Ascending aorta (tissue), 2 donors: Measurements from ENCODE around the gene CDH23. TPM values are rescaled to one million over a fixed set of nuclear protein-coding genes. Genes with fewer than 3 reads are reported as not detected.

Experiments
- DNase-seq, 2 donors: peaks; one replicate each; pipeline ENCODE4 v3.0.0-alpha.2; 2019; ENCODE audit warnings: low spot score in 2 of 2
- H3K27ac ChIP-seq, 2 donors: fragments of 200-600 bp; sonication (generic); one replicate each; pipeline ENCODE4 v1.5.1; 2016 to 2017; ENCODE audit warnings: mild to moderate bottlenecking in 1 of 2
- H3K27me3 ChIP-seq: fragments of 200-600 bp; sonication (generic); one replicate; pipeline ENCODE4 v1.5.1; 2017
- H3K36me3 ChIP-seq, 2 donors: fragments of 200-600 bp; sonication (generic); one replicate each; pipeline ENCODE4 v1.5.1; 2016
- H3K4me1 ChIP-seq, 2 donors: fragments of 200-600 bp; sonication (generic); one replicate each; pipeline ENCODE4 v1.5.1; 2016 to 2017; ENCODE audit warnings: mild to moderate bottlenecking in 1 of 2
- H3K4me3 ChIP-seq, 2 donors: fragments of 200-600 bp; sonication (generic); one replicate each; pipeline ENCODE4 v1.5.1; 2016 to 2017; ENCODE audit warnings: mild to moderate bottlenecking in 1 of 2
- H3K9me3 ChIP-seq, 2 donors: fragments of 200-600 bp; sonication (generic); one replicate each; pipeline ENCODE4 v1.5.1; 2016
- intact Hi-C: fragments of 100-400 bp; cut with DNase I; formaldehyde crosslinking; loops from one replicate; pipeline ENCODE4 v1.15.1; 2023
- total RNA-seq: library from RNA; depleted of rRNA; stranded (reverse); fragments of >200 nt; gene quantifications from one replicate; pipeline ENCODE4 v1.1.0, GENCODE V29; 2016
- TF ChIP-seq, protein P1 (sequence below), 3 experiments: fragments of 200-600 bp in 2 of 3; fragments of 450-650 bp in 1 of 3; sonication (generic) in 2 of 3; IDR thresholded peaks; one replicate each; pipeline ENCODE4 v1.5.1; 2016 to 2019; ENCODE audit warnings: antibody characterized with exemption in 3 of 3, mild to moderate bottlenecking in 1 of 3, moderate library complexity in 1 of 3

The CDH23 gene
- total RNA-seq, 1 donor from 2014 or later: 40.9 TPM

DNA sequence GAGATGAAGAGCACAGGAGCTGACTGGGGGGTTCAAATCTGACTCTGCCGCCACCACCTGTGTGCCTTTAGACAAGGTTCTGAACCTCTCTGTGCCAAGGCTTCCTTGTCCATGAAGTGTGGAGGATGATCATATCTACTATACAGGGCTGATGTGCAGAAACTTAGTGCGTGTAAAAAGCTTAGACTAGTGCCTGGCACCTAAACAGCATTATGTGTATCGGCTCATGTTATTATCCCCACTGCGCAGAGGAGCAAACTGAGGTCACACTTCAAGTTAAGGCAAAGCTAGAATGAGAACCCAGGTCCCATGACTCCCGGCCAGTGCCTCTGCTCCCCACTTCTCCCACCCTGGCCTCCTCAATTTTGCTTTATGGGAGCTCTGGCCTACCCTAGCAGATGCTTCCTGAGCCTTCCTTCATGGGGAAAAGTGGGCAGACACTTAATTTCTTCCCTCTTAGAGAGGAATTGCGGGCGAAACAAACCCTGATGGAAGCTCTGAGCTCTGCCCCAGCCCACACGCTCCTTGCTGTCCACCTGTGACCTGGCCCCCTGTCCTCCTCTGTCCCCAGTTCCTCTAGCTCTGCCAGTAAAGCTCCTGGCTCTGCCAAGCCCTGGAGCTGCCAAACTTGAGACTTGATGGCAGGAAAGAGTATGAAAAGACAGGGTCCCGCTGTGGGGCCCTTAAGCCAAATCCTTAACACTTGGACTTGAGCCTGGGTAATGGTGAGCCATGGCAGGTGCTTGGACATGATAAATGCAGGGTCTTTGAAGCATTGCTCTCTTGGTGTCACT is 71.0 kb downstream of the CDH23 start:
- intact Hi-C loops: no loop called here
- Histone ChIP-seq H3K36me3 (no peaks in the 10 kb centered on the region), H3K4me3 (no peak overlapping the region), H3K27ac (no peak overlapping the region), H3K27me3 (no peaks in the 10 kb centered on the region), H3K9me3 (no peaks in the 10 kb centered on the region), H3K4me1 (peaks cover 0 to 7% of the 10 kb centered on the region in 2 donors)
- TF ChIP-seq, protein P1, sequence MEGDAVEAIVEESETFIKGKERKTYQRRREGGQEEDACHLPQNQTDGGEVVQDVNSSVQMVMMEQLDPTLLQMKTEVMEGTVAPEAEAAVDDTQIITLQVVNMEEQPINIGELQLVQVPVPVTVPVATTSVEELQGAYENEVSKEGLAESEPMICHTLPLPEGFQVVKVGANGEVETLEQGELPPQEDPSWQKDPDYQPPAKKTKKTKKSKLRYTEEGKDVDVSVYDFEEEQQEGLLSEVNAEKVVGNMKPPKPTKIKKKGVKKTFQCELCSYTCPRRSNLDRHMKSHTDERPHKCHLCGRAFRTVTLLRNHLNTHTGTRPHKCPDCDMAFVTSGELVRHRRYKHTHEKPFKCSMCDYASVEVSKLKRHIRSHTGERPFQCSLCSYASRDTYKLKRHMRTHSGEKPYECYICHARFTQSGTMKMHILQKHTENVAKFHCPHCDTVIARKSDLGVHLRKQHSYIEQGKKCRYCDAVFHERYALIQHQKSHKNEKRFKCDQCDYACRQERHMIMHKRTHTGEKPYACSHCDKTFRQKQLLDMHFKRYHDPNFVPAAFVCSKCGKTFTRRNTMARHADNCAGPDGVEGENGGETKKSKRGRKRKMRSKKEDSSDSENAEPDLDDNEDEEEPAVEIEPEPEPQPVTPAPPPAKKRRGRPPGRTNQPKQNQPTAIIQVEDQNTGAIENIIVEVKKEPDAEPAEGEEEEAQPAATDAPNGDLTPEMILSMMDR (IDR thresholded peaks at IDR 0.05): no peak
- no peak for DNase-seq

DNA sequence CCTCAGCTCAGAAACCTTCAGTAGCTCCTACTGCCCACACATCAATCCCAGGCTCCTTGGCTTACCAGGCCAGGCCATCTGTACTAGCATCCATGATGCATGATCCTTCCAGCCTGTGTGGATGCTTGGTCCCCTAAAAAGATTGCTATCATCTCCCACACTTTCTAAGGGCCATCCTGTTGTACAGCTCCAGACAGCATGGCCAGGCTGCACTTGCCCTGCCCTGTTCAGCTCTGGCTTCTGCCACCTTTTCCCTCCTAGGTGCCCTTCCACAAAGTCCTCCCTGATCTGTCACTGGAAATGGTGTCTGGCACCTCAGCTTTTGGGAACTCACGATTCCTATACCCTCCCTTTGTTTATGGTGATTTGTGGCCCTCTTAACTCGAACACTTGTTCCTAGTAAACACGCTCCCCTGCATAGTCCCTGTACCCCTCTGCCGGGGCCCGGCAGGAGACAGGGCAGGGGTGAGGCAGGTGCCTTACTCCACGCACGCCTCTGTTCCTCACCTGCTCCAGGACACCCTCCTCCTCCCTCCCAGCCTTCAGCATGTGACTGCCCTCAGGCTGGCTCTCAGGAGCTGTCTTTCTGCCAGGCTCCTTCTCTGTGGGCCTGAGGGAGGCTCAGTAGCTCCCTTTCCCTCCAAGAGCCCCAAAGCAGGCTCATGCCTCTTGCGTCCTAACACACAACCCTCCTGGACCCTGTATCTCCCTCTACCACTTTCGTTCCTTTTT is 71.8 kb downstream of the CDH23 start:
- Histone ChIP-seq H3K4me1 (peaks cover 0 to 7% of the 10 kb centered on the region in 2 donors), H3K36me3 (no peaks in the 10 kb centered on the region), H3K27me3 (no peaks in the 10 kb centered on the region), H3K27ac (no peak overlapping the region), H3K4me3 (no peak overlapping the region), H3K9me3 (no peaks in the 10 kb centered on the region)
- intact Hi-C loops: no loop called here
- TF ChIP-seq, protein P1 (IDR thresholded peaks at IDR 0.05): no peak
- DNase-seq: no peak

DNA sequence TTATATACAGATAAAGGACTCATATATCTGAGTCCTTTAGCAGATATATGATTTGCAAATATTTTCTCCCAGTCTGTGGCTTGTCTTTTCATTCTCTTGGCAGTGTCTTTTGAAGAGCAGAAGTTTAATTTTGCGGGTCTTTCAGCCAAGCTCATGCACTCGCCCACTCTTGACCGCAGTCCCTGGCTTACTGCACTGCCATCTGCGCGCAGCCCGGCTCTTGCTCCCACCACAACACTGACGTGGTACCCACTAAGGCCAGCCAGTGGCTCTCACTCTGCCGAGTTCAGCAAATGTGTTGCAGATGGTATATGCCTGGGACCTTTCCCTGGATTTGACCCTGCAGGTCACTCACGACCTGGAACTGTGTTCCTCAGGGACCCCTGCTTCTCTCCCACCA is 74.3 kb downstream of the CDH23 start:
- Histone ChIP-seq H3K27me3 (no peaks in the 10 kb centered on the region), H3K4me3 (no peak overlapping the region), H3K27ac (no peak overlapping the region), H3K4me1 (peaks cover 0 to 7% of the 10 kb centered on the region in 2 donors), H3K36me3 (no peaks in the 10 kb centered on the region), H3K9me3 (no peaks in the 10 kb centered on the region)
- intact Hi-C loops: no loop called here
- no peak for DNase-seq
- TF ChIP-seq, protein P1 (IDR thresholded peaks at IDR 0.05): no peak

DNA sequence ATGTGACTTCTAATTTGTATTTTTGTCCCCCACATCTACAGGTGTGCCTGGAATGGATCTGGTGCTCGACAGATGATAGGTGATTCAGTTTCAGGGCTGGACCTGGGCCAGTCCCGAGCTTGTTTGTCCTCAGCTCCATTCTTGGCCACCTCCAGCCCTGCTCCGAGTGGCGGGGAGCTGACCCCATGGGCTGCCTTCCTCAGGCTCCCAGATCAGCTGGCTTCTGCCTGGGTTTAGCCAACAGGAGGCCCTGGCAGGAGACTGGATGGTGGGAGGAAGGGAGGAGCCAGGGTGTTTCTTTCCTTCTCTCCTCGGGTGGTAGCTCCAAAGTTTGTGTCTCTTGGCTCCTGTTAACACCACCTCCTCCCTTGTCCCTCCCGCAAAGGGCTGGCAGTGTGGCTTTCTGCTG is 75.2 kb downstream of the CDH23 start:
- no peak for DNase-seq
- Histone ChIP-seq H3K27me3 (no peaks in the 10 kb centered on the region), H3K4me1 (peaks cover 0 to 12% of the 10 kb centered on the region in 2 donors), H3K4me3 (no peak overlapping the region), H3K36me3 (no peaks in the 10 kb centered on the region), H3K27ac (no peak overlapping the region), H3K9me3 (no peaks in the 10 kb centered on the region)
- intact Hi-C loops: no loop called here
- TF ChIP-seq, protein P1 (IDR thresholded peaks at IDR 0.05): no peak

DNA sequence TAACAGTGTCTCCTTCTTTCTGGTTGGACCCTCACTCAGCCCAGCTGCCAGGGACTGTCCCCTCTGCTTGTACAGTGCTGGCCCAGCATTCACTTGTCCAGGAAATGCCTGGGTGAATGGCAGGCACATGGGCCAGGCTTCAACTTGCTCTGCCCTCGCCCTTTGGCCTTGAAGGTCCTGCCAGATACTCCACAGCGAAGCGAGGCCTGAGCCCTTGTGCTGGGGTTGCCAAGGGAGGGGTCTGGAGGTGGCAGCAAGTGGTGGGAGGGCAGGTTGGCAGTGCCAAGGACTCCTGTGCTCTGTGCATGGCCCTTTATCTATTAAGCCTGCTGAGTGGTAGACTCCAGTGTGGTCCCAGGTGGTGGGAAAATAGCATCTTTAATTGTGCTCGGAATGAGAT is 75.7 kb downstream of the CDH23 start:
- TF ChIP-seq, protein P1 (IDR thresholded peaks at IDR 0.05): no peak
- intact Hi-C loops: no loop called here
- no peak overlapping the region for H3K4me3 ChIP-seq
- H3K27me3 ChIP-seq: no peaks in the 10 kb centered on the region
- no peaks in the 10 kb centered on the region for H3K36me3 ChIP-seq
- H3K9me3 ChIP-seq: no peaks in the 10 kb centered on the region
- peaks cover 0 to 12% of the 10 kb centered on the region in 2 donors for H3K4me1 ChIP-seq
- H3K27ac ChIP-seq: no peak overlapping the region
- no peak for DNase-seq
